Activated CD4-positive, alpha-beta T cell treated with anti-CD3 and anti-CD28 coated beads, Interleukin-2, Interleukin-6, amounts not matched to agents 100 ng/mL and 50 ng/mL, durations not matched to agents 16 hours and 8 hours (primary cell): ENCODE results near the gene CCDC88C.
"Not testable (repeated sequence)": the region's sequence is repeated elsewhere in the genome, so short reads cannot be mapped to it uniquely, and the experiment has no call there.

Experiments used
- DNase-seq: peaks from one replicate; pipeline ENCODE4 v3.0.0-alpha.2; 2020

Gene CCDC88C

GRCh38 chr14:91261986-91262549 is 155.6 kb downstream of the CCDC88C start:
- DNase-seq: no peak

- peak; percentile 79 for DNase-seq
Measured at GRCh38 chr14:91261115-91261514, 156.5 kb downstream of the CCDC88C start.

DNA sequence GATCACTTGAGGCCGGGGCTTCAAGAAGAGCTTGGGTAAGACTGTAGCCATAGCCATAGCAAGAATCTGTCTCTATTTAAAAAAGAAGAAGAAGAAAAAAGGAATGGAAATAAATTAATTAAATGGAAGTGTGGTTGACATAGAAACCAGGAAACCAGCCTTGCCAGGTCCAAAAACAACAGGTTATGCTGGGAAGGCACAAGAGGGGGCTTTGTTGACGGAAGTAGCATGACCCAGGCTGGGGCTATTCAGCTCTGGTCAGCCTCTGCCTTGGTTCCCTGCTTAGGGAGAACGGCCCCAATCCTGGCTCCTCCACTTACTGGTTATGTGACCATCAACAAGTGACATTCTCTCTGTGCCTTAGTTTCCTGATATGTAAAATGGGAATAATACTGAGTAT is 158.7 kb downstream of the CCDC88C start:
- DNase-seq: no peak

DNA sequence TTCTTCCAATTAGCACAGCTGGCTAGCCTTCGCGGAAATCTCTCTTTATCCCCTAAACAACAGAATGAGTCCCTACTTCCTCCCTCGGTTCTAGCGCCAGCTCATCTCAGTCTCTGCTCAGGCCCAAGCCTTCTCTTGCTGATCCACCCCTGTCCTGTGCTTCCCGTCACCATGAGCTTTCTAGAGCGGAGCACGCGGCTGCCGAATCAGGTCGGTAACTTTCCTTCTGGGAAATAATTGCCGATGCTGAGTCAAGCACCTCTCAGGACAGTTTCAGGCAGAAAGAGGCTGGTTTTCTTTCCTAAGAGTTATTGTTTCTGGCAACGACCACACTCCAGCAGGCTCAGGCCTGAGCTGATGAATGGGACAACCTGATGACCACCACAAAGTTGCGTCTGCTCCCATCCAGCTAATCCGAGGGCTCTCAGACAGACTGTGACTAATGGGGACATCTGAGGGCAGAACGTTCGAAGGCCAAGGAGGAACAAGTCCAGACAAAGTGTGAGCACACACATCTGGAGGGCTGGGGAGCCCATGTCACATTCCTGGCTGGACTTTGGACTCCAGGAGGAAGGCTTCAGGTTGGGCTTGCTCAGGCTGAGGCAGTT is 159.5 kb downstream of the CCDC88C start:
- DNase-seq: peak; percentile 58

DNA sequence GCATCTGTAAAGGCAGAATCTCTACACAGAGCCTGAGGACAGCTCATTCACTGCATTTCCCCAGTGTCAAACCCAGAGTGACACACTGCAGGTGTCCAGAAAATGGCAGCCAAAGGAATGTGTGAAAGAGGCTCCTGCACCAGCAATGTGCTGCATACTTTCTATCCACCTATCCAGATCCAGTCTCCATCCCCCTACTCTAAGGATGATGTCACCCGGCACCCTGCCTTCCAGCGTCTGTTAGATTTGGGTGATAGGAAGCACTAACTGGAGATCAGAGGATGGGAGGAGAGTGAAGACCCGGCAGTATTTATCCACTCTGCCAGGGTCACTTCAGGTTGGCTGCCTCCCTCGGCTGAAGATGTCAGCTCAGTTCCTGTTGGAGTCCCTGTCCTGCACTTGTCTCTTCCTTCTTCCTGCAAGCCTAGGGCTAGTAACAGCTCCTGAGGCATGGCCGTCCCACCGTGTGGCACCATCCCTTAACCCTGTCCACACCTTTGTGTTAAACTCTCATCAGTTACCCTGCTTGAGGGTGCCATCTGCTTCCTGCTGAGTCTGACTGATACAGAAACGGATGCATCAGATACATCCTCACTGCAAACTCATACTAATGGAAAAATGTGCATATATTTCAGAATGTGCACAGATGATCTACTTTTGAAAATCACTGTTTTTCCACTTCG is 160.2 kb downstream of the CCDC88C start:
- DNase-seq: no peak

- DNase-seq: no peak
Measured at GRCh38 chr14:91256661-91257060, 161.0 kb downstream of the CCDC88C start.

- DNase-seq: no peak
Measured at GRCh38 chr14:91255026-91255695, 162.5 kb downstream of the CCDC88C start.

DNA sequence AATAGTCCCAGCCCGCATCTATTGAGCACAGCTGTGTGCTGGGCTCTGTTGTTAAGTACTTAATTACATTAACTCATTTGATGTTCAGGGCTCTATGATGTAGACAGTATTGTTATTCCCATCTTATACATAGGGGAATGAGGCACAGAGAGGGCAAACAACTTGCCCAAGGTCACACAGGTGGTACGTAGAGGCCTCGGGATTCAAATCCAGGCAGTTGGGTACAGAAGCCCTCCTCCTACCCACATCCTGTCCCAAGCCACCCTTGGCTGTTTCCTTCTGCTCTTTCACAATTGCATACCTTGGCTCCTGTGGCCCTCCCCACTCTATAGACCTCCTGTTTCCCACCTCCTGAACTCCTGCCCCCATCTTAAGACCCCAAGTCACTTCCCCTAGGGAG is 163.2 kb downstream of the CCDC88C start:
- DNase-seq: peak; percentile 69

DNA sequence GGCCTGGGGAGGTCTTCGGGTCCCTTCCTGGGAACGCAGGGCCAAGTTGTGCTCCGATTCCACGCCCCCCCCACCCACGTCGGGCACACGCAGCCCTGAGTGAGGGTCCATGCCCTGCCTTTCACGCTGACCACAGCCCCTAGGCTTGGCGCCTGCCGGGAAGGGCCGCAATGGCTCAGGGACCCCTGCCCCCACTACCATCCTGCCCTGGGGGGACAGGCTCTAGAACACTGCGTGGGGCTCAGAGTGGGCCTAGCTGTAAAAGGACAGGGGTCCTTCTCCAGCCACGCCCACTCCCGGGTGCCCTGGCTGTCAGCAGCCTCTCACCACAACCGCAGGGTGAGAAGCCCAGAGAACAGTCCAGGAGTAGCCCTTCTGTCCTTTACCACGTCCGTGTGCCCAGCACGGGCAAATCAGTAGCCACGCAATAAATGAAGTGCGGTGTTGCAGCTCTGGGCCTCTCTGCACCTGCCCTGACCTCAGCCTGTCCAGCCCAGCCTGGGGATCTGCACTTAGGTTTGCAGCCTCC is 163.8 kb downstream of the CCDC88C start:
- DNase-seq: no peak

GRCh38 chr14:91252871-91253794 is 164.5 kb downstream of the CCDC88C start:
- peak; percentile 66 for DNase-seq

- no peak for DNase-seq
Measured at GRCh38 chr14:91250912-91251311, 166.7 kb downstream of the CCDC88C start.

GRCh38 chr14:91249841-91250616 is 167.6 kb downstream of the CCDC88C start:
- peak; percentile 86 for DNase-seq

DNA sequence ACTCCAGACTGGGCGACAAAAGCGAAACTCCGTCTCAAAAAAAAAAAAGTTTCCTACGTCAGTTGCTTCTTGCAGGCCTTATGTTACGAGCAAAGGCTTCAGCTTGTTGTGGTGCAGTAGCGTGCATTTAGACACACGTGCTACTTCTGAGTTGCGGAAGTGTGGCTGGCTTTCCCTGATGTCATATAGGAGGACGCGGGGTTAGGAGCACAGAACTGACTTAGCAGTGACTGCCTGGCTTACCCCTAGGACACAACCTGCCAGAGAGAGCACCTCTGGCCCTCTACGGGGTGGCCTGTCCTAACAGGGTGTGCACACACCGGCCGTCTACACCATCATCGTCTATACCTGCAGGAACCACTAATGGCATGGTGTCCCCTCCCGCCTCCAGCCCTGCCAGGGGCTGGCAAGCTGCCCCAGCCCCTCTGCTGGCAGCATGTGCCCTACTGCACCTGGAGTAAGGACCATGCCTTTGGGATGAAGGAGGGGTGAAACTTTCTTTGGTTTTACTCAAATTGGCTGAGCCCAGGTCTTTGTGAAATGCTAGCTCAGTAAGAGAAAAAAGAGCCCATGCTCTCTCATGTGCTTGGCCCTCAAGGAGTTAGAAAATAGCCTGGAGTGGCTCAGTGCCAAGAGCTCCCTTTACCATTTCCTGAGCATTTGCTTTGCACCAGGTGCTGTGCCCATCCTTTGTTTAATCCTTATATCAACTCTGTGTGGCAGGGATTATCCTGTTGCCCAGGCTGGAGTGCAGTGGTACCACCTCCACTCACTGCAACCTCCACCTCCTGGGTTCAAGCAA is 171.4 kb downstream of the CCDC88C start:
- DNase-seq: peak; percentile 93

- not testable (repeated sequence) for DNase-seq
Measured at GRCh38 chr14:91245616-91246015, 172.0 kb downstream of the CCDC88C start.

GRCh38 chr14:91245029-91245428 is 172.6 kb downstream of the CCDC88C start:
- peak; percentile 90 for DNase-seq

GRCh38 chr14:91244501-91244901 is 173.1 kb downstream of the CCDC88C start, which contains the start of gene GPR68:
GPR68 (minus strand) TSS chr14:91244704; CDS start chr14:91235050, 9,654 bp downstream.
- DNase-seq: peak; percentile 67

DNA sequence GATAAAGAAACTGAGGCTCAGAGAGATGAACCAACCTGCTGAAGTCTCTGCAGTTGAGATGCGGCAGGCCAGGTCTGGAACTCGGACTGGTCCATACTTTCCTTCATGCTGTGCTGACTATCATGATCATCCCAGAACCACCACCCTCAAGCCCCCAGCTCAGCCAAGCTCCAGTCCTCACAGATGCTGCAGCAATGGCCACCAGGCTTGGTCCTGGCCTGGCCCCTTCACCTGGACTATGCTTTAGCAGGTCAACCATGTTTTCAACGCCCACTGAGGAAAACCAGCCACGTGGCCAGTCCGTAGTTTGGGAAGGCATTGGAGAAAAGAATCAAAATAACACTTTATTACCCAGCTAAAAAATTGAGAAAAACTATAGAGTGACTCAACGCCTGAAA is 174.5 kb downstream of the CCDC88C start:
- DNase-seq: peak; percentile 59

- DNase-seq: no peak
Measured at GRCh38 chr14:91242635-91243034, 175.0 kb downstream of the CCDC88C start.

DNA sequence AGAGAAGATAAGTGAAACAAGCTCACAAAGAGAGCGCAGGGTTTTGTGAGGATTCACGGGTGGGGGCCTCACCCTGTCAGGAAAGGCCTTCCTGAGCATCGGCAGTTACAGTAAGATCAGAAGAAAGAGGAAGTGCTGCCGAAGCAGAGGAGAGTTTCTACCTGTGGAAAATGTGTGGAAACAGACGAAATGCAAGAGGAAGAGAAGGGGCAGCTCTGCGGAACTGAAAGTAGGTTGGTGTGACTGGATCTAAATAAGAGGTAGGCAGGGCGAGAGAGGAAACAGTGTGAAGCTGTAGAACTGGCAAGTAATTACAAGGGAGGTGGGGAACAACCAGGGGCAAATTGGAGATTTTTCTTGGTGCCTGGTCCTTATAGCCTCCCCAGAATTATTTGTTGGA is 175.8 kb downstream of the CCDC88C start:
- DNase-seq: peak; percentile 74

GRCh38 chr14:91238661-91239060 is 179.0 kb downstream of the CCDC88C start:
- DNase-seq: no peak

DNA sequence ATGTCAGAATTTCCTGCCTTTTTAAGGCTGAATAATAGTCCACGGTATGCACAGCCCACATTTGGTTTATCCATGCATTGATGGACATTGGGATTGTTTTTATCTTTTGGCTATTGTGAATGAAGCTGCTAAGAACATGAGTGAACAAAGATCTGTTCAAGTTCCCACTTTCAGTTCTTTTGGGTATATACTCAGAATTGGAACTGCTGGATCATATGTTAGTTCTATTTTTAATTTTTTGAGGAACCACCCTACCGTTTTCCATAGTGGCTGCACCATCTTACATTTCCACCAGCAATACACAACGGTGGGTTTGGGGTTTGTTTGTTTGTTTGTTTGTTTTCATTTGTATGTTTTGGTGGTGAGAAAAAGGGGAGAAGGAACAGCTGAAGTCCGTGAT is 179.5 kb downstream of the CCDC88C start:
- no peak for DNase-seq
